Melanocyte of skin (primary cell): ENCODE data around the gene KCNT1. TPM values are rescaled to one million over a fixed set of nuclear protein-coding genes. Genes with fewer than 3 reads are reported as not detected.

Source experiments
- total RNA-seq, 2 donors: library from RNA; depleted of rRNA; stranded (reverse); fragments of >200 nt; gene quantifications; 2 replicates each; pipeline ENCODE4 v1.2.3, GENCODE V29; 2012

The KCNT1 gene
- not detected for total RNA-seq

GRCh38 chr9:135701959-135702721, at the start of gene KCNT1:
Gene KCNT1, plus strand, starts transcription at chr9:135702185. Its CDS starts 74 bp downstream, at chr9:135702259.

DNA sequence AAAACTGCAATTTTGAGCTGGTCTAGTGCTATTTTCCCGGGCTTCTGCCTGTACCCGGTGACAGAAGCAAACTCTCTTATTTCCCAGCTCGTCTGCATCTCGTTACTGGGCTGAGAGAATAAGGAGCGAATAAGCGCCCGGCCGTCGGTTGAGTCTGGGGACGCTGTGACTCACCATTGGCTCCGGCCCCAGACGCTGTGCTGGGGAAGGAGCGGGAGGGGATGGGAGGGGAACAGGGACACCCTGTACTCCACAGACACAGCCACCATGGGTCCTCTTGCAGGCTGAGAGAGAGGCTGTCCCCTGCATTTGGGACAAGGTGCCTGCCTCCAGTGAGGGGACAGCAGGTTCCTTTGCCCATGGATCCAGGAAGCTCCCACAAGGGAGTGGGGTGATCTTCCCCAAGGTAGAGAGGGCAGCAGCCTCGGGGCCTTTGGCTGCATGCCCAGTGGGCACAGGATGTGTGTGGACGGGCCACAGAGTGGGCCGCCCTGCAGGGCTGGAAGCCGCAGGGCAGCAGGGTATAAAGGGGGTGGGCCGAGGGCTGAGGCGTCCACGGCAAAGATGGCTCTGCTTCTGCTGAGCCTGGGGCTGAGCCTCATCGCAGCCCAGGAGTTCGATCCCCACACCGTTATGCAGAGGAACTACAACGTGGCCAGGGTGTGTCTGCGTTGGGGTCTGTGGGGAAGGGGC, 39.1 kb upstream of the KCNT1 start, which contains the start of gene LCN9:
LCN9 (plus strand) TSS at position 552 of the 693 bp plus-strand sequence; CDS start at position 565, 13 bp downstream.

GRCh38 chr9:135699440-135699839, 2.5 kb upstream of the KCNT1 start, which contains the start of gene SOHLH1:
Gene SOHLH1, minus strand, starts transcription at chr9:135699481. Its CDS starts 14 bp downstream, at chr9:135699467.

Other genes with a start within 250 kb of the KCNT1 start
- 10 to 100 TPM; 13.1 to 16.3 TPM for gene PPP1R26, start 222.4 kb upstream of the KCNT1 start, total RNA-seq
- gene MRPS2, start 201.5 kb upstream of the KCNT1 start, total RNA-seq, result 10 to 100 TPM; 25.1 to 57.3 TPM
- not detected for gene LCN1, start 180.7 kb upstream of the KCNT1 start, total RNA-seq
- not detected for gene OBP2A, start 156.1 kb upstream of the KCNT1 start, total RNA-seq
- 10 to 100 TPM in 1 of 2 donors, 1 to 10 TPM in 1; 10.0 to 11.0 TPM for gene PAEP, start 140.4 kb upstream of the KCNT1 start, total RNA-seq
- not detected for gene GLT6D1, start 62.6 kb upstream of the KCNT1 start, total RNA-seq
- gene LCN9, start 38.9 kb upstream of the KCNT1 start, total RNA-seq, result not detected
- not detected for gene SOHLH1, start 2.7 kb upstream of the KCNT1 start, total RNA-seq
- 10 to 100 TPM; 17.2 to 22.0 TPM for gene CAMSAP1, start 205.4 kb downstream of the KCNT1 start, total RNA-seq